ENCODE data around the gene UBN1.

DNA sequence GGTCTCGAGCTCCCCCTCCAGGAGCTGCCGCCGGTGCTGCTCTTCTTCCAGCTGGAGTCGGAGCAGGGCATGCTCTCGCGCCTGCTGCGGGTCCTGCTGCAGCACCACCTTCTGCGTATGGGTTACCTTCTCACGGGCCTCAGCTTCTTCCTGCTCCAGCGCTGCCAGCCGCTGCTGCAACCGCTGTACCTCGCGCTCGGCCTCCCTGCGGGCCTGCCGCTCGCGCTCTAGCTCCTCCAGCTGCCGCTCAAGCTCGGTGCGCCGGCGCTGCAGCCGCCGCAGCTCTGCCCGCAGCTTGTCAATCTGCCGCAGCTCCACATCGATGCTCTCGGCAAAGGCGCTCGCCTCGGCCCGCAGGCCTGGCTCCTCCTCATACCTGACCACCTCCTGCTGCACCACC, 36.9 kb downstream of the UBN1 start:
- no peak for TF ChIP-seq YY1 (IDR thresholded peaks at IDR 0.05; ENCODE audit: insufficient read depth, insufficient read length)
- no peak for TF ChIP-seq ZNF274 (IDR thresholded peaks at IDR 0.05; ENCODE audit: low read depth, low read length)
